Stimulated activated CD4-positive, alpha-beta T cell treated with anti-CD3 and anti-CD28 coated beads, Interleukin-4, amount 100 ng/mL, for 24 hours (primary cell): ENCODE data around the gene RHBG.

Source experiments
- DNase-seq: peaks from one replicate; pipeline ENCODE4 v3.0.0-alpha.2; 2020

Gene RHBG

DNA sequence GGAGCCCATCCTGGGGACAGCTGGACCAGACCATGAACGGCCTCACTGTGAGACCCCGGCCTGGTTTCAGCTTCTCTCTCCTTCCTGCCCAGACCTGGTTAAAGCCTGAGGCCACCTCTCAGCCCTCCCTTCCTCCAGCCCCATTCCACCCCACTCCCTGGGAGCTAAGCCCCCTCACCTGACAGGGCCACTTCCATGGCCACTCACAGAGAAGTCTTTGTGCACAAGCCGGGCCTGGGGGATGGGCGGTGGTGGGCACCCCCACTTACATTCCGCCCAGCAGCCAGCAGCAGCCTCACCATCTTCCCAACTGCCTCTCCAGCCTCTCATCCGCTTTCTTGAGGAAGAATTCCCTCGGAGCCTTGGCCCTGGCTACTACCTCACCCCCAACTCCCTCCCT lies 40.4 kb downstream of the RHBG start:
- DNase-seq, result no peak

DNA sequence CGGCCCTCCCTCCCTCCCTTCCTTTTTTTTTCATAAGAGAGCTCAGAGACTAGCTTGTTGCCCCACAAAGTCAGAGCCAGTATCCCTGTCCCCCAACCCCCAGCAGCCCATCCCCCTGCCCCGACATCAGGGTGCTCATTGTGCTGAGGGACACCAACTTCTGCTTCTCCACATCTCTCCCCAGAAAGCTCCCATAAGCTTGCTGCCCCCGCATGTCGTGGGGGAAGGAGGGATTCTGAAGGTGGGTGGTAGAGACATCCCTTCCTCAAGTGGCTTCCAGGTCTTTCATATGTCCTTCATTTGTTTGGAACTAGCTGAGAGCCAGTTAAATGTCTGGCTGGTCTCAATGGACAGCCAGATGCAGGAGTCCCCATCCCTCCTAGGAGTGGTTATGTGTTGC lies 41.2 kb downstream of the RHBG start:
- no peak for DNase-seq

GRCh38 chr1:156410740-156411139 lies 41.7 kb downstream of the RHBG start:
- DNase-seq, result no peak

GRCh38 chr1:156412653-156413321 lies 43.8 kb downstream of the RHBG start:
- no peak for DNase-seq

DNA sequence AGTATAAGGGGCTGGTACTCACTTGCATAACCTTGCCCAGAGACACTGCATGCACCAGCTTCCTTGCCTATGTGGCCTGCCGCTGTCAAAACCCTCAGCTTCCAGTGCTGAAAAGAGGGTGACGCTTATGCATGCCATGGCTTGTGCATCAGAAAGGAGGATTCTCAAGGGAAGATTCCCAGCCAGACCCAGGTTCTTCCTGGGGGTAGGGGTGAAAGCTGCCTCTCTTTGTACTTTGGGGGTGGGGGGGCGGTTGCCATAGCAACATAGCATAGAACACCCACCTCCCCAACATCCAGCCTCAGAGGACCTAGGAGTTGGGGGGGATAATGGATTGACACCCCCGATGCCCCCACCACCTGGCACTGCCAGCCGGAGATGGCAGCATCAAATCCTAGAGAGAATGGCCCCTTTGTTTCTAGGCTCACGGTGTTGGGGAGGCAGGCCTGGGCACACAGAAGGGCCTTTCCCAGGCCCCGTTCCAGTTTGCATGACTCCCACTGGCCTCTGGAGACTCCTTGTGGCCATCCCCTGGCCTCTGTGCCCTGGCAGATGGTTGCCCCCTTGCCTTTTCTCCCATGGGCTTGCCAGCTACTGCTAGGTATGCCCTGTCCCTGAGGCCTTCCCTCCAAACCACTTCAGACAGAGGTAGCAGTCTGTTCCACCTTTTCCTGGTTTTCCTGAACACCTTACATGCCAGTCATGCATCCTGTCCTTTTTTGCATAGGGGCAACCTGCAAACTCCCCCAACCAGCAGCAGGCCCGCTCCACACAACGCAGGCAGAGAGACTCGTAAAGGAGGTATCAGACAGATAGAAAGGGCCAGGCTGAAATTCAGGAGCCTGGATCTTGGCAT lies 44.6 kb downstream of the RHBG start:
- no peak for DNase-seq

GRCh38 chr1:156414461-156415064 lies 45.6 kb downstream of the RHBG start:
- no peak for DNase-seq

GRCh38 chr1:156416993-156417392 lies 48.0 kb downstream of the RHBG start:
- no peak for DNase-seq

DNA sequence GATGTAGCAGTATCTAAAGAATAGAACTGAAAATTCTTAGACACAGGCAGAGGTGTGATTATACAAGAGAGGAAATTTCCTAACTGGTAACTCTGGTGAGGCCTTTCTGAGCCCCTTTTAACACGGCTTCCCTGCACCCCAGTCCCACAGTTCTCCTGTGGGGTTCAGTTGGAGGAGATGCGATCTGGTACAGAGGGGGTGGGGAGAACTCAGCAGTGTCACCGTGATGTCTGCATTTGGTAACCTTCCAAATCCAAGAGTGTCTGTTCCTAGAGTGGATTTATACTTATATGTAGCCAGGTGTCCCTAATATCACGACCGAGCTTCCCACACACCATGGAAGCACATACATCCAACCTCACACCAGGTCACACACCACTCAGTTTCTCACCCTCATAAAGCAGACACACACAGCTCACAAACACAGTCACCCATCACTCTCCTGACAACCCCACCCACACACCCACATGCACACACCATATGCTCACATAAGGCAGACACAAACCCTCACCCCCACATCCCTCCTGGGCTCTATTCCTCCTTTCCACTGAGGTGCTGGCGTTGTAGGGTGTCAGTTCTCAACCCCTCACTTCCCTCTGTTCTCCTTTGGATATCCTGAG lies 48.5 kb downstream of the RHBG start:
- no peak for DNase-seq

DNA sequence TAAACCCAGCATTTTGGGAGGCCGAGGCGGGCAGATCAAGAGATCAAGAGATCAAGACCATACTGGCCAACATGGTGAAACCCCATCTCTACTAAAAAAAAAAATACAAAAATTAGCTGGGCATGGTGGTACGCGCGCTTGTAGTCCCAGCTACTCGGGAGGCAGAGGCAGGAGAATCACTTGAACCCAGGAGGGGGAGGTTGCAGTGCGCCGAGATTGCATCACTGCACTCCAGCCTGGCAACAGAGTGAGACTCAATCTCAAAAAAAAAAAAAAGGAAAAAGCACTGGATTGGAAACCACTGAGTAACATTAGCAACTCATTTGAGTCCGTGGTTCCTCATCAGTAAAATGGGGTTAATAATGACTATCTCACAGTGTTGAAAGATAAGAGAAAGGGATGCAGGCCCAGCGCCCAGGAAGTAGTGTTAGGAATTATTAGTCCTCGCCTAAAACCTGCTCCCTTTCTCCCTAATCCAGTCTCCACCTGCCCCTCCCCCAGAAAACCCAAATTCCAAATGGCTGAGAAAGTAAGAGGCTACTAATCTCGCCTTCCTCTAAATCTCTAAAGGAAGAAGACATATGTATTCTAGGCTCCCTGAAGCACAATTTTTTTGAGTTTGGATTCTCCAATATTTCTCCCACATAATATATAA lies 49.5 kb downstream of the RHBG start:
- no peak for DNase-seq

DNA sequence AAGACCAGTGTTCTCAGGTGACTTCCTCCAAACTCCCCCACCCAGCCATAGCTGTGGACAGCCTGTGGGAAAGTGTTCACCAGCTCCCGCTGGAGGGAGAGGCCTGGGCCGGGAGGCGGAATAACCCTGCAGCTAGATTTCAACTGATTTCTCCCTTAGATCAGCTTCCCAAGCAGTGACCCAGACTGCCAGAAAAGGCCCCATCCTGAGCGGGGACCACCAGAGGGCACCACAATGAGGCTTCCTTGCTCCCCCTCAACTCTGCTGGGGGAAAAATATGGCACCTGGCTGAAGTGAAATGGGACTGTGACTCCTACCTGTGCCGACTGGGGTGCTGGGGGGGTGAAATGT lies 50.8 kb downstream of the RHBG start:
- peak; percentile 20 for DNase-seq

GRCh38 chr1:156420205-156421061 lies 51.4 kb downstream of the RHBG start:
- DNase-seq, result peak; percentile 43

DNA sequence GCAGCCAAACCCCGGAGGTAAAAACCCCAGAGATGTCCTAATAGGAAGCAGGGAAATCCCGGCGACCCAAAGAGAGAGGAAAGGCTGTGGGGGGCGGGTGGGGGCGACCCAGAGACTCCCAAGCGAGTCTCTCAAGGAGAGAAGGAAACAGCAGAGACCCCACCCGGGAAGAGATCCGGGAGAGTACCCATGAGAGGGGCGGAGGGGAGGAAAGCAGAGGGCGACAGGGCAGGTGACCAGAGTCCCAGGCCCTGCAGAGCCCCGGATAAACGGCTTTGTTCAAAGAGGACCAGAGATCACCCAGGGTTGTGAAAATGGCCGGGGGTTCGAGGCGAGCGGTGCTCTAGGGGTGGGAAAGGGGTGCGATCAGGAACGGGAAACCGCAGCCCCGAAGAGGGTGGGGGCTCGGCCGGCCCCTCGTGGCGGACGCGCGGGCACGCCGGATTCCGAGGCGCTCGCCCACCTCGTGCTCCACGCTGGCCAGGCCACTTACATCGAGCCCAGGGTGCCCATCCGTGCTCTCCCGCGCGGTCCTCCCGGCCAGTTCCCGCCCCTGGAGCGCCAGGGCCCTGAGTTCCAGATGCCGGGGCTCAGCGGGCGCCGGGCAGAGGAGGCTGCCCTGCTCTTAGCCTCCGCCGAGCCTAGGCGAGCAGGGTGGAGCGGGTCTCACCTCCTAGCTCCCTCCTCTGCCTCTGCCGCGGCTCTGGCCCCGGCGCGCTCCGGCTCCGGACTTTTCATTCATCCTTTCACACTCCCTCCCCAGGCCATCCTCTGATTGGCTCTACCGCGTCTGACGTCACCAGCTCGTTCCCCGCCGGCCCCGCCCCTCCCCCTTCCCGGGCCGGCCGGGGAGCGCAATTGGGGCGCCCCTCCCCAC lies 52.3 kb downstream of the RHBG start:
- DNase-seq, result peak; percentile 73

DNA sequence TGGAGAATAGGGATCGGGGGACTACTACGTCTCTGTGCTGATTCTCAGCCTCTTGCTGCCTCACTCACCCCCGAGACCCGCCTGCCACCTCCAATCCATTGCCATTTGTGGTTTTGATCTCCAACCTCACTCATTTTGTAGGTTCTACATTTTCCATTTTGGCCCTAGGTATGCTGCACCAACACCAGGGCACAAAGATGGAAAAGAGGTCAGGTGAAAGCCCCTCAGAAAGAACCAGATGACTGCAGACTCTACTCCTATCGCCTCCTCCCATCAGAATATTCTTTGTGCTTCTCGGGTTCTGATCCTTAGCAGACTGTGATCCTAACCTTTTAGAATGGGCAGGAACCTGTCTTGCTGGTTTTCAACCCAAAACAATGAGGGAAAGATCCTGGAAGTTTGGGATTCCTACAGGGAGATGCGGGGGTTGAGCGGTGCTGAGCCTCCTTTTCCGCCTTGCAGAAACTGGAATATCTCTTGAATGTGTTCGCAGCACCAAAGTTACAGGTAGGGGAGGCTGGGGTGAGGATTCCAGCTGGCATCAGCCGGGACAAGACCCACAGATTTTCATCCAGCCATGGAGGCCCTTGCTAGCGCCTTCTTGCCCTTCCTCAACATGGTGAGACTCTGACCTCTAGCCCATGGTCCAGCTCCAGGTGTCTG lies 53.1 kb downstream of the RHBG start:
- no peak for DNase-seq

GRCh38 chr1:156422602-156423091 lies 53.6 kb downstream of the RHBG start:
- no peak for DNase-seq

GRCh38 chr1:156423422-156424352 lies 54.7 kb downstream of the RHBG start:
- no peak for DNase-seq

DNA sequence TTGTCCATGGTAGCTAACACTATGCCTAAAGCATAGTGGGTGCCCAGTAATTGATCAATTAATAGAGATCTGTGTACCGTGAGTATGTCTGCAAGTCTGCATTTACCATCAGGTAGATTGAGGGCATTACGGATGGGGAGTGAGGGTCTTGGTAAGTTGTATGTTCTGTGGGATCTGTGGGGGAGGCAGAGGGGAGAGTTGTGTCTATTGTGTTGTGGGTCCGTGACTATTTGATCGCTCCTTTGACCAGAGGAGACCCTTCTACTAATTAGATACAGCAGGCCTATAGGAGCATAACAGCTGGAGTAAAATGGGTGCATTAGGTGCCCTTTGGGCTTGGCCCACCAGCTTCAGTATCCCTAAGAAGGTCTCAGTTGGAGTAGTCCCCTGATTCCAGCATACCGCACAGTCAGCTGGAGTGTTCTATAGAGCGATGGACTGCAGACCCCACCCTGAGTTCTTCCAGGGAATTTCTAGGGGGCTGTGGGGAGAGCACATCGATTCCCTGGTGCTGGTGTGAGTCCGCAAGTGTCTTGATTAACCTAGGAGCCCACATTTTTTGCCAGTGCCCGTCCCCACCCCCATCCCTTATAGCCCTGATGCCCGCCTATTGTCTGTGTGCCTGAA lies 55.9 kb downstream of the RHBG start:
- no peak for DNase-seq

DNA sequence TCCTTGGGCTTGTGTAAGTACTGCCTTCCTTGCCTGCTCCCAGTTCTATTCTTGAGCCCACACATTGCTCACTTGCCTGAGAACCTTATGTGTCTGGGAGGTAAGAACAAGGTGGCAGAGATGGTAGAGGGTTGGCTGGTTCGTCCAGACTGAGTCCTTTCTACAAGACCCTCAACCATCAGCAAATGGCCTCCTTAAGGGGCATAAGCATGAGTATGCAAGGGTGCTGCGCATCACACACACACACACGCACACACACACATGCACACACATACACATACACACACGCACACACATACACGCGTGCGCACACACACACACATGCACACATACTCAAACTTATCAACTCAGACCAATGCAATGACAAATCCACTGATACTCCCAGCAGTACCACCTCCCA lies 56.9 kb downstream of the RHBG start:
- DNase-seq, result no peak

DNA sequence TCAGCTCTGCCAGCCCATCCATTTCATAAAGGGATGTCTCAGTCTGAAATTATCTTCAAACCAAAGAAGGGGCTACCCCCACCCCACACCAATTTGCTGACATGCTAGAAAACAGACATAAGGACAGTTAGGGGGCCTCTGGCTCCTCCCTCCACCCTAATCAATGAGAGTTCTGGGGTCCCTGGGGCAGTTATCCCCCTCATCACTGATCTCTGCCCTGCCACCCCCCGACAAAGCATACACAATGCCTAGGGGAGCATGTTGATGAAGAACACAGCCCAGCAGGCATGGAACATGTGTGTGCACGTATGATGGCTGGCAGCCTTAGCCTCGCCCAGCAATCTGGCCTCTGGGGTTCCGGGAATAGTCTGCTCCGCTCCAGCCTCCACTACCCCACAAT lies 58.9 kb downstream of the RHBG start:
- no peak for DNase-seq
